ENCODE measurements around the gene OCIAD2. TPM values are rescaled to one million over a fixed set of nuclear protein-coding genes. Genes with fewer than 3 reads are reported as not detected.

OCIAD2 gene
- total and polyA plus RNA-seq, 2 experiments from 2014 or later, result 1.7 to 35.0 TPM

DNA sequence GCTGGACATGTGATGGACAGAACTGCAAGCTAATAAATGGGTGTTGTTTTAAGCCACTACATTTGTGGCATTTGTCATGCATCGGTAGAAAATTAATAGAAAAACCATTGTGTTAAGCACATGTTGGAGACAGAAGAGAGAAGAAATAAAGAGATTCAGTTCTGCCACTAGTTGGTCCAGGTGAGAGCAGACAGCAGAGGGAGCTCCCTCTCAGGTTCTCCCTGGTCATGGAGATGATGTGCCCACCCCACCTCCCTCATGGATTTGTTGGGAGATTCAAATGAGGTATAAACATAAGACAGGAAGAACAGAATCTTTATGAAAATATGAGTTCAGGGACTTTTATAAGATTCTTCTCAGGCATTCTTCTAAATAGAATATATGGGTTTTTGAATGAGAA is 36.8 kb upstream of the OCIAD2 start:
- 0 out of 2 replicates have a peak, but pooled peaks cover 4% of the 10 kb centered on the region for H3K4me1 ChIP-seq (ENCODE audit: insufficient read depth)
- no peak for DNase-seq

DNA sequence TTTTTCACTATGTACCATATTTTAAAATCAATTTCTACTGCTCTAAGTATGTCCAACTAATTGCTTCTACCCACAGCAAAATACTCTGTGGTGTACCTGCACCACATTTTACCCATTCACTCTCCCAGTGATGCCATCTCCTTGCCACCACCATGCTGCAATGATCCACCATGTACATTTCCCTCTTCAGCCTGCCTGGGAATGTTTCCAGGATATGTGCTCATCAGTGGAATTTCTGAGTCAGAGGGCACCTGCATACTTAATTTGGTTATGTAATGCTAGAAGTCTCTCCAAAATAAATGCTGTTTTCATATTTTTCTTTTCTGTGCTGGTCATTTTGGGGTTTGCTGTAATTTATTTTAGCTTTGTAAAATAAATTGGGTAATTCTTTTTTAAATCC is 33.2 kb upstream of the OCIAD2 start:
- in situ Hi-C loops (cut with MboI), result loop anchor here (25.0 kb wide), 1 partner anchor 102 kb away; the partner anchor contains the start of gene OCIAD1
- Histone ChIP-seq H3K36me3 (ENCODE audit: low read depth) (no peaks in the 10 kb centered on the region), H3K9me3 (ENCODE audit: low read depth) (no peaks in the 10 kb centered on the region), H3K27ac (no peak overlapping the region), H3K27me3 (replicated peaks; ENCODE audit: insufficient read depth) (no peaks in the 10 kb centered on the region), H3K9me2 (ENCODE audit: insufficient read depth) (no peaks in the 10 kb centered on the region), H3K4me2 (ENCODE audit: unreplicated experiment) (no peak overlapping the region), H3K4me3 (no peak overlapping the region), H2AFZ (no peak overlapping the region), H3K79me2 (ENCODE audit: insufficient read depth) (no peaks in the 10 kb centered on the region), H3K9ac (no peak overlapping the region), H3F3A (ENCODE audit: insufficient read depth) (no peaks in the 10 kb centered on the region), H4K20me1 (ENCODE audit: insufficient read depth) (no peaks in the 10 kb centered on the region), H3K4me1 (ENCODE audit: insufficient read depth) (0 out of 2 replicates have a peak, but pooled peaks cover 4% of the 10 kb centered on the region)
- DNase-seq, result peak; percentile 83
- TF ChIP-seq EZH2 (IDR thresholded peaks at IDR 0.05; ENCODE audit: insufficient read depth, poor library complexity, severe bottlenecking) (no peak), EZH2phosphoT487 (IDR thresholded peaks at IDR 0.05; ENCODE audit: insufficient read depth, low read depth) (no peak)

More for the DNA sequence above, 36.8 kb upstream of the OCIAD2 start:
- Histone ChIP-seq H3K9me3 (ENCODE audit: low read depth) (no peaks in the 10 kb centered on the region), H3K36me3 (ENCODE audit: low read depth) (no peaks in the 10 kb centered on the region), H3K9ac (no peak overlapping the region), H2AFZ (no peak overlapping the region), H4K20me1 (ENCODE audit: insufficient read depth) (no peaks in the 10 kb centered on the region), H3K27me3 (replicated peaks; ENCODE audit: insufficient read depth) (no peaks in the 10 kb centered on the region), H3K27ac (no peak overlapping the region), H3K4me2 (ENCODE audit: unreplicated experiment) (no peak overlapping the region), H3K79me2 (ENCODE audit: insufficient read depth) (no peaks in the 10 kb centered on the region), H3K4me3 (no peak overlapping the region), H3K9me2 (ENCODE audit: insufficient read depth) (no peaks in the 10 kb centered on the region), H3F3A (ENCODE audit: insufficient read depth) (no peaks in the 10 kb centered on the region)
- TF ChIP-seq EZH2phosphoT487 (IDR thresholded peaks at IDR 0.05; ENCODE audit: insufficient read depth, low read depth) (no peak), EZH2 (IDR thresholded peaks at IDR 0.05; ENCODE audit: insufficient read depth, poor library complexity, severe bottlenecking) (no peak)
- WGBS, 2 experiments (ENCODE audit: low coverage in 1 of 2, low lambda C conversion rate in 2 of 2, missing lambda C conversion rate in 2 of 2), result 86 to 100% methylated on average over 1 of the region's 1 CpG
- in situ Hi-C loops (cut with MboI), result loop anchor here (25.0 kb wide), 1 partner anchor 106 kb away; the partner anchor contains the start of gene OCIAD1

DNA sequence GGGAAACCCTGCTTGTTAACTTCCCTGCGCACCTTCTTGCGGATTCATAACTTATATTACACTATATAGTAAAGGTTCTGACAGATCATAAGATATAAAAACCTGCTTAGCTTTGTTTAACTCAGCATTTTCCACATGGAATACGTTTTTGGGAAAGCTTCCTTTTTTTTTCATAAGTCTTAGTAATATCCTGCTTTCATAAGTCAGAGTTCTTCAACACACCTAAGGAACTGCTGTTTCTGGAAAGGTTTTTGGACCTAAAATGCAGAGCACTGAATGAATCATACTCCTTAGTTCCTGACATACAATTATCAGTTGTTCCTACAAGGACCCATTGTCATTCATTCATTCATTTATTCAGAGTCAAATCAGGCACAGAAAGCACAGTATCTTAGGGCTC is 32.3 kb upstream of the OCIAD2 start:
- Histone ChIP-seq H2AFZ (no peak overlapping the region), H3K79me2 (ENCODE audit: insufficient read depth) (no peaks in the 10 kb centered on the region), H3K9me2 (ENCODE audit: insufficient read depth) (no peaks in the 10 kb centered on the region), H3K9me3 (ENCODE audit: low read depth) (no peaks in the 10 kb centered on the region), H3F3A (ENCODE audit: insufficient read depth) (no peaks in the 10 kb centered on the region), H3K9ac (no peak overlapping the region), H3K4me3 (no peak overlapping the region), H3K27ac (no peak overlapping the region), H3K4me1 (ENCODE audit: insufficient read depth) (0 out of 2 replicates have a peak, but pooled peaks cover 4% of the 10 kb centered on the region), H3K27me3 (replicated peaks; ENCODE audit: insufficient read depth) (no peaks in the 10 kb centered on the region), H4K20me1 (ENCODE audit: insufficient read depth) (no peaks in the 10 kb centered on the region), H3K36me3 (ENCODE audit: low read depth) (no peaks in the 10 kb centered on the region), H3K4me2 (ENCODE audit: unreplicated experiment) (no peak overlapping the region)
- in situ Hi-C loops (cut with MboI), result loop anchor here (25.0 kb wide), 1 partner anchor 102 kb away; the partner anchor contains the start of gene OCIAD1
- DNase-seq, result no peak
- TF ChIP-seq EZH2 (IDR thresholded peaks at IDR 0.05; ENCODE audit: insufficient read depth, poor library complexity, severe bottlenecking) (no peak), EZH2phosphoT487 (IDR thresholded peaks at IDR 0.05; ENCODE audit: insufficient read depth, low read depth) (no peak)
- WGBS, 2 experiments (ENCODE audit: low coverage in 1 of 2, low lambda C conversion rate in 2 of 2, missing lambda C conversion rate in 2 of 2), result 67 to 68% methylated on average over 3 of the region's 3 CpGs

DNA sequence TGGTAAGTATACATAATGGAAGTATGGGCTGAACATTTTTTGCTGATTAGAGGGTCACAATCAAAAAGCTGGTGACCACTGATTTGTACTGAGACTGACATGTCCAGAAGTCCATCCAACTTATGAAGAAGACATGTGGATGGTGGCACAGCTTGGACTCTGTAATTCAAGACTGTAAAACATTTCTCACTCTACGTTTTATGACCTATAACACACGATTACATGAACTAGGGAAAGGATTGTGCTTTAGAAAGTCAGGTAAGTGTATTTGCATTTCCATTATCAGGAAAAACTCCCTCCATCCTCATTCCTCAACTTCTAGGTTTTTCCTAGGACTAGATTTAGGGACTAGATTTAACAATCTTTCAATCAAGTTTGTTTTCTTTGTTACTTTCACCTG is 30.5 kb upstream of the OCIAD2 start:
- Histone ChIP-seq H3K4me2 (ENCODE audit: unreplicated experiment) (no peak overlapping the region), H2AFZ (no peak overlapping the region), H3K27ac (no peak overlapping the region), H4K20me1 (ENCODE audit: insufficient read depth) (no peaks in the 10 kb centered on the region), H3K9me3 (ENCODE audit: low read depth) (no peaks in the 10 kb centered on the region), H3K79me2 (ENCODE audit: insufficient read depth) (no peaks in the 10 kb centered on the region), H3K27me3 (replicated peaks; ENCODE audit: insufficient read depth) (no peaks in the 10 kb centered on the region), H3K4me1 (ENCODE audit: insufficient read depth) (0 out of 2 replicates have a peak, but pooled peaks cover 4% of the 10 kb centered on the region), H3K36me3 (ENCODE audit: low read depth) (no peaks in the 10 kb centered on the region), H3K9me2 (ENCODE audit: insufficient read depth) (no peaks in the 10 kb centered on the region), H3K4me3 (no peak overlapping the region), H3F3A (ENCODE audit: insufficient read depth) (no peaks in the 10 kb centered on the region), H3K9ac (no peak overlapping the region)
- no peak for DNase-seq
- TF ChIP-seq EZH2 (IDR thresholded peaks at IDR 0.05; ENCODE audit: insufficient read depth, poor library complexity, severe bottlenecking), result no peak
- no peak for TF ChIP-seq EZH2phosphoT487 (IDR thresholded peaks at IDR 0.05; ENCODE audit: insufficient read depth, low read depth)
- WGBS, 2 experiments (ENCODE audit: low coverage in 1 of 2, low lambda C conversion rate in 2 of 2, missing lambda C conversion rate in 2 of 2), result 58 to 66% methylated on average over 2 of the region's 2 CpGs
- in situ Hi-C loops (cut with MboI), result loop anchor here (25.0 kb wide), 1 partner anchor 100 kb away; the partner anchor contains the start of gene OCIAD1

Data from GM23248 (cell line).